ENCODE results near the gene WWC2.

DNA sequence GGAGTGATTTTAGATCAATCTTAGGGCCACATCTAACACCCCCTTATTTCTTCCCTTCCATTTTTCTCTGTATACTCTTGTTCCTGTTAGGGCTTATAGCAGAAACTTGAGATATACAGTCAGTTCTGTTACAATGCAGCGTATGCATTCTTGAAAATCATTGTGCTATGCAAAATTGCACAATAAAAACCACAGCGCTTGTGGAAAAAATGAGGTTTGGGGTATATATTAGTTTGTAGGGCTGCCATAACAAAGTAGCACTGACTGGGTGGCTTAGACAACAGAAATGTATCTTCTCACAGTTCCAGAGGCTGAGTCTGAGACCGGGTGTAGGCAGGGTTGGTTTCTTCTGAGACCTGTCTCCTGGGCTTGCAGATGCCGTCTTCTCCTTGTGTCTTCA lies 59.0 kb downstream of the WWC2 start:
- TF ChIP-seq POLR2A (IDR thresholded peaks at IDR 0.05) (no peak), POLR2AphosphoS5 (IDR thresholded peaks at IDR 0.05) (no peak)
